ENCODE results near the gene INCENP. TPM values are rescaled to one million over a fixed set of nuclear protein-coding genes. Genes with fewer than 3 reads are reported as not detected.

Gene INCENP
- total and polyA plus RNA-seq, 4 donors, result 2.4 to 34.4 (median 4.7) TPM

- 85% methylated on average over 10 of the region's 10 CpGs for WGBS
- Histone ChIP-seq H3K4me3 (ENCODE audit: low read depth in 1 of 3, low read length in 3 of 3) (no peak overlapping the region), H3K27me3 (ENCODE audit: control insufficient read depth in 4 of 4, insufficient read depth in 4 of 4, low read length in 3 of 4) (peaks cover 0 to 3% (median 0%) of the 10 kb centered on the region in 4 donors), H3K9me3 (ENCODE audit: control insufficient read depth in 4 of 4, low read length in 3 of 4) (no peaks in the 10 kb centered on the region), H3K4me1 (ENCODE audit: control insufficient read depth in 4 of 4, insufficient read depth in 4 of 4, low read length in 3 of 4) (peaks cover 0 to 4% (median 0%) of the 10 kb centered on the region in 4 donors), H3K36me3 (ENCODE audit: control insufficient read depth in 4 of 4, insufficient read depth in 3 of 4, low read depth in 1 of 4, low read length in 3 of 4) (no peaks in the 10 kb centered on the region), H3K9ac (ENCODE audit: low read depth in 1 of 2, low read length in 2 of 2) (no peak overlapping the region), H3K27ac (ENCODE audit: low read depth in 1 of 2, low read length in 2 of 2) (no peak overlapping the region)
- no peak for TF ChIP-seq TAF1 (conservative IDR thresholded peaks at IDR 0.05)
- no peak for TF ChIP-seq CTCF (IDR thresholded peaks at IDR 0.05; ENCODE audit: low read depth, low read length, missing input control)
- no peak for TF ChIP-seq FOXA1 (IDR thresholded peaks at IDR 0.05)
- no peak for TF ChIP-seq ATF3 (IDR thresholded peaks at IDR 0.05)
- TF ChIP-seq GABPA (IDR thresholded peaks at IDR 0.05 in 1 of 2, conservative IDR thresholded peaks at IDR 0.05 in 1 of 2), result no peak
- TF ChIP-seq MAX (IDR thresholded peaks at IDR 0.05), result no peak
- no peak for TF ChIP-seq REST (IDR thresholded peaks at IDR 0.05)
- no peak for TF ChIP-seq JUND (IDR thresholded peaks at IDR 0.05)
- TF ChIP-seq FOXA2 (IDR thresholded peaks at IDR 0.05), result no peak
- no peak for TF ChIP-seq HNF4G (IDR thresholded peaks at IDR 0.05)
- TF ChIP-seq RXRA (IDR thresholded peaks at IDR 0.05), result no peak
- TF ChIP-seq HNF4A (conservative IDR thresholded peaks at IDR 0.05), result no peak
- TF ChIP-seq ZBTB33 (IDR thresholded peaks at IDR 0.05), result no peak
- no peak for TF ChIP-seq RAD21 (IDR thresholded peaks at IDR 0.05)
- no peak for TF ChIP-seq SP1 (IDR thresholded peaks at IDR 0.05)
- TF ChIP-seq YY1 (IDR thresholded peaks at IDR 0.05), result no peak
- no peak for TF ChIP-seq NR2F2 (IDR thresholded peaks at IDR 0.05)
- no peak for TF ChIP-seq EGR1 (IDR thresholded peaks at IDR 0.05; ENCODE audit: low read depth in 2 of 2)
- no peak for DNase-seq (ENCODE audit: low spot score)
These were observed 42.6 kb downstream of the INCENP start for GRCh38 chr11:62166371-62166770.
